Activated naive CD8-positive, alpha-beta T cell treated with anti-CD3 and anti-CD28 coated beads, Interleukin-2, amount 50 U/mL, for 24 hours (primary cell): ENCODE measurements around the gene CEP41.

Experiments
- ATAC-seq: fragments of 150-1000 bp; cut with Tn5 transposase; one replicate; pipeline ENCODE4 v1.10.0; 2021
- DNase-seq: peaks from one replicate; pipeline ENCODE4 v3.0.0; 2021
- H3K27ac Mint-ChIP-seq: one replicate; pipeline ENCODE4 v1.8.0; 2021; ENCODE audit warnings: mild to moderate bottlenecking, mixed read lengths
- H3K27me3 Mint-ChIP-seq: one replicate; pipeline ENCODE4 v1.8.0; 2021; ENCODE audit warnings: mixed read lengths
- H3K36me3 Mint-ChIP-seq: one replicate; pipeline ENCODE4 v1.8.0; 2021; ENCODE audit warnings: low read depth, mixed read lengths
- H3K4me1 Mint-ChIP-seq: one replicate; pipeline ENCODE4 v1.8.0; 2021; ENCODE audit warnings: mixed read lengths
- H3K4me3 Mint-ChIP-seq: one replicate; pipeline ENCODE4 v1.8.0; 2021; ENCODE audit warnings: mild to moderate bottlenecking, moderate library complexity, mixed read lengths
- H3K9me3 Mint-ChIP-seq: one replicate; pipeline ENCODE4 v1.8.0; 2021; ENCODE audit warnings: mixed read lengths

The CEP41 gene

GRCh38 chr7:130394421-130395195, 46.2 kb downstream of the CEP41 start:
- H3K4me3 Mint-ChIP-seq, result peak overlapping the region; percentile 39
- DNase-seq, result peak; percentile 35
- H3K4me1 Mint-ChIP-seq, result peaks cover 25% of the 10 kb centered on the region
- peaks cover 1% of the 10 kb centered on the region for H3K36me3 Mint-ChIP-seq
- H3K27ac Mint-ChIP-seq, result peak overlapping the region; percentile 67
- no peaks in the 10 kb centered on the region for H3K9me3 Mint-ChIP-seq
- ATAC-seq, result peak; percentile 95
- H3K27me3 Mint-ChIP-seq, result no peaks in the 10 kb centered on the region

GRCh38 chr7:130393841-130394411, 46.9 kb downstream of the CEP41 start:
- ATAC-seq, result peak; percentile 65
- Mint-ChIP-seq H3K27me3 (no peaks in the 10 kb centered on the region), H3K27ac (peak overlapping the region; percentile 67), H3K4me3 (peak overlapping the region; percentile 39), H3K9me3 (no peaks in the 10 kb centered on the region), H3K4me1 (peaks cover 25% of the 10 kb centered on the region), H3K36me3 (peaks cover 1% of the 10 kb centered on the region)
- no peak for DNase-seq

GRCh38 chr7:130393101-130393561, 47.7 kb downstream of the CEP41 start:
- Mint-ChIP-seq H3K27me3 (no peaks in the 10 kb centered on the region), H3K4me3 (no peak overlapping the region), H3K4me1 (peaks cover 25% of the 10 kb centered on the region), H3K9me3 (no peaks in the 10 kb centered on the region), H3K27ac (no peak overlapping the region), H3K36me3 (peaks cover 1% of the 10 kb centered on the region)
- DNase-seq, result no peak
- no peak for ATAC-seq

- no peak overlapping the region for H3K4me3 Mint-ChIP-seq
- H3K27me3 Mint-ChIP-seq, result no peaks in the 10 kb centered on the region
- ATAC-seq, result no peak
- peaks cover 1% of the 10 kb centered on the region for H3K36me3 Mint-ChIP-seq
- no peak for DNase-seq
- peaks cover 25% of the 10 kb centered on the region for H3K4me1 Mint-ChIP-seq
- H3K27ac Mint-ChIP-seq, result no peak overlapping the region
- no peaks in the 10 kb centered on the region for H3K9me3 Mint-ChIP-seq
Observed at GRCh38 chr7:130390486-130390885, 50.3 kb downstream of the CEP41 start.

GRCh38 chr7:130388671-130389070, 52.1 kb downstream of the CEP41 start:
- Mint-ChIP-seq H3K27me3 (no peaks in the 10 kb centered on the region), H3K27ac (no peak overlapping the region), H3K36me3 (peaks cover 1% of the 10 kb centered on the region), H3K4me3 (no peak overlapping the region), H3K9me3 (no peaks in the 10 kb centered on the region), H3K4me1 (peaks cover 8% of the 10 kb centered on the region)
- ATAC-seq (no peak), DNase-seq (no peak)

- DNase-seq, result no peak
- no peak for ATAC-seq
- Mint-ChIP-seq H3K27ac (no peak overlapping the region), H3K9me3 (no peaks in the 10 kb centered on the region), H3K4me3 (no peak overlapping the region), H3K27me3 (no peaks in the 10 kb centered on the region), H3K4me1 (no peaks in the 10 kb centered on the region), H3K36me3 (peaks cover 1% of the 10 kb centered on the region)
Observed at GRCh38 chr7:130387628-130388403, 53.0 kb downstream of the CEP41 start.

GRCh38 chr7:130387306-130387627, 53.5 kb downstream of the CEP41 start:
- no peaks in the 10 kb centered on the region for H3K9me3 Mint-ChIP-seq
- H3K4me3 Mint-ChIP-seq, result no peak overlapping the region
- no peak overlapping the region for H3K27ac Mint-ChIP-seq
- peaks cover under 1% of the 10 kb centered on the region for H3K36me3 Mint-ChIP-seq
- H3K27me3 Mint-ChIP-seq, result no peaks in the 10 kb centered on the region
- DNase-seq, result no peak
- no peak for ATAC-seq
- no peaks in the 10 kb centered on the region for H3K4me1 Mint-ChIP-seq

GRCh38 chr7:130386876-130387275, 53.9 kb downstream of the CEP41 start:
- Mint-ChIP-seq H3K27ac (no peak overlapping the region), H3K27me3 (no peaks in the 10 kb centered on the region), H3K4me1 (no peaks in the 10 kb centered on the region), H3K36me3 (no peaks in the 10 kb centered on the region), H3K9me3 (no peaks in the 10 kb centered on the region), H3K4me3 (no peak overlapping the region)
- ATAC-seq, result no peak
- DNase-seq, result no peak

GRCh38 chr7:130385600-130386066, 55.2 kb downstream of the CEP41 start:
- Mint-ChIP-seq H3K4me3 (no peak overlapping the region), H3K27me3 (no peaks in the 10 kb centered on the region), H3K36me3 (no peaks in the 10 kb centered on the region), H3K27ac (no peak overlapping the region), H3K9me3 (no peaks in the 10 kb centered on the region), H3K4me1 (no peaks in the 10 kb centered on the region)
- no peak for DNase-seq
- ATAC-seq, result no peak

- Mint-ChIP-seq H3K4me3 (no peak overlapping the region), H3K9me3 (no peaks in the 10 kb centered on the region), H3K36me3 (no peaks in the 10 kb centered on the region), H3K27ac (no peak overlapping the region), H3K27me3 (no peaks in the 10 kb centered on the region), H3K4me1 (no peaks in the 10 kb centered on the region)
- no peak for ATAC-seq
- DNase-seq, result no peak
Observed at GRCh38 chr7:130384841-130385599, 55.8 kb downstream of the CEP41 start.

GRCh38 chr7:130384371-130384801, 56.4 kb downstream of the CEP41 start:
- no peak overlapping the region for H3K4me3 Mint-ChIP-seq
- DNase-seq, result no peak
- no peaks in the 10 kb centered on the region for H3K36me3 Mint-ChIP-seq
- H3K4me1 Mint-ChIP-seq, result no peaks in the 10 kb centered on the region
- H3K27ac Mint-ChIP-seq, result no peak overlapping the region
- no peak for ATAC-seq
- no peaks in the 10 kb centered on the region for H3K9me3 Mint-ChIP-seq
- no peaks in the 10 kb centered on the region for H3K27me3 Mint-ChIP-seq

- Mint-ChIP-seq H3K36me3 (no peaks in the 10 kb centered on the region), H3K9me3 (no peaks in the 10 kb centered on the region), H3K4me3 (no peak overlapping the region), H3K4me1 (no peaks in the 10 kb centered on the region), H3K27ac (no peak overlapping the region), H3K27me3 (no peaks in the 10 kb centered on the region)
- no peak for ATAC-seq
- no peak for DNase-seq
Observed at GRCh38 chr7:130383187-130383980, 57.4 kb downstream of the CEP41 start.

- no peaks in the 10 kb centered on the region for H3K36me3 Mint-ChIP-seq
- no peak for ATAC-seq
- no peaks in the 10 kb centered on the region for H3K27me3 Mint-ChIP-seq
- no peaks in the 10 kb centered on the region for H3K4me1 Mint-ChIP-seq
- H3K27ac Mint-ChIP-seq, result no peak overlapping the region
- H3K4me3 Mint-ChIP-seq, result no peak overlapping the region
- peaks cover under 1% of the 10 kb centered on the region for H3K9me3 Mint-ChIP-seq
- no peak for DNase-seq
Observed at GRCh38 chr7:130381468-130382312, 59.1 kb downstream of the CEP41 start.
